Uterus (tissue), 4 donors: ENCODE results near the gene PTTG1. TPM values are rescaled to one million over a fixed set of nuclear protein-coding genes. Genes with fewer than 3 reads are reported as not detected.

Experiments used
- DNase-seq, 2 donors: peaks; one replicate each; pipeline ENCODE4 v3.0.0-alpha.2; 2019 to 2020
- H3K27ac ChIP-seq, 2 donors: fragments of 200-600 bp; sonication (generic); 1 replicate in 1 of 2; 2 replicates in 1 of 2; pipeline ENCODE4 v1.5.1; 2016 to 2018
- H3K27me3 ChIP-seq, 2 donors: fragments of 200-600 bp; sonication (generic); one replicate each; pipeline ENCODE4 v1.5.1; 2018 to 2019; ENCODE audit warnings: control low read depth in 1 of 2
- H3K36me3 ChIP-seq, 2 donors: fragments of 200-600 bp; sonication (generic); one replicate each; pipeline ENCODE4 v1.5.1; 2019; ENCODE audit warnings: control low read depth in 1 of 2
- H3K4me1 ChIP-seq, 2 donors: fragments of 200-600 bp; sonication (generic); one replicate each; pipeline ENCODE4 v1.5.1; 2018 to 2019; ENCODE audit warnings: control low read depth in 1 of 2
- H3K4me3 ChIP-seq, 2 donors: fragments of 200-600 bp; sonication (generic); 1 replicate in 1 of 2; 2 replicates in 1 of 2; pipeline ENCODE4 v1.5.1; 2018 to 2019; ENCODE audit warnings: mild to moderate bottlenecking in 1 of 2
- H3K9me3 ChIP-seq, 2 donors: fragments of 200-600 bp; sonication (generic); one replicate each; pipeline ENCODE4 v1.5.1; 2019; ENCODE audit warnings: control low read depth in 1 of 2
- CTCF ChIP-seq, 4 experiments: fragments of 200-600 bp in 2 of 4; fragments of 450-650 bp in 2 of 4; sonication (generic) in 2 of 4; IDR thresholded peaks; one replicate each; pipeline ENCODE4 v1.5.1; 2016 to 2019; ENCODE audit warnings: antibody characterized with exemption in 4 of 4, mild to moderate bottlenecking in 2 of 4, moderate library complexity in 1 of 4
- POLR2A ChIP-seq, 2 donors: fragments of 450-650 bp; IDR thresholded peaks; one replicate each; pipeline ENCODE4 v1.6.1; 2016; ENCODE audit warnings: antibody characterized with exemption in 2 of 2, mild to moderate bottlenecking in 1 of 2, moderate library complexity in 1 of 2
- intact Hi-C: fragments of 100-400 bp; cut with DNase I; formaldehyde crosslinking; loops from one replicate; pipeline ENCODE4 v1.15.1; 2023; ENCODE audit warnings: low total_unique reads
- total RNA-seq, 4 donors: library from RNA; depleted of rRNA in 3 of 4; stranded (reverse); fragments of >200 nt in 3 of 4; gene quantifications; one replicate each; pipeline versions ENCODE4 v1.1.0 to v1.2.4, GENCODE V29; 2014 to 2023
- donor health status: DM: yes; HTN: yes; CAD: no.

The PTTG1 gene
- total RNA-seq, 4 donors from 2014 or later = 2.4 to 40.0 (median 10.6) TPM; not detected in 1

- H3K27me3 ChIP-seq = no peaks in the 10 kb centered on the region
- no peak overlapping the region for H3K27ac ChIP-seq
- no peaks in the 10 kb centered on the region for H3K36me3 ChIP-seq
- TF ChIP-seq CTCF (IDR thresholded peaks at IDR 0.05) = no peak
- TF ChIP-seq POLR2A (IDR thresholded peaks at IDR 0.05) = no peak
- H3K4me1 ChIP-seq = no peaks in the 10 kb centered on the region
- H3K4me3 ChIP-seq = no peak overlapping the region
- intact Hi-C loops = no loop called here
- H3K9me3 ChIP-seq = no peaks in the 10 kb centered on the region
- DNase-seq = no peak
Measured at GRCh38 chr5:160466116-160466515, 44.5 kb downstream of the PTTG1 start.

GRCh38 chr5:160466889-160467554, 45.4 kb downstream of the PTTG1 start:
- no peak for DNase-seq
- Histone ChIP-seq H3K4me3 (no peak overlapping the region), H3K9me3 (no peaks in the 10 kb centered on the region), H3K27me3 (no peaks in the 10 kb centered on the region), H3K27ac (no peak overlapping the region), H3K36me3 (no peaks in the 10 kb centered on the region), H3K4me1 (no peaks in the 10 kb centered on the region)
- TF ChIP-seq CTCF (IDR thresholded peaks at IDR 0.05) (no peak), POLR2A (IDR thresholded peaks at IDR 0.05) (no peak)
- intact Hi-C loops = no loop called here

GRCh38 chr5:160467555-160468362, 46.1 kb downstream of the PTTG1 start:
- no peaks in the 10 kb centered on the region for H3K36me3 ChIP-seq
- H3K27me3 ChIP-seq = no peaks in the 10 kb centered on the region
- no peaks in the 10 kb centered on the region for H3K9me3 ChIP-seq
- H3K4me1 ChIP-seq = no peaks in the 10 kb centered on the region
- intact Hi-C loops = no loop called here
- peak; percentile 21 to 25 for DNase-seq
- TF ChIP-seq CTCF (IDR thresholded peaks at IDR 0.05) = no peak
- no peak for TF ChIP-seq POLR2A (IDR thresholded peaks at IDR 0.05)
- H3K27ac ChIP-seq = no peak overlapping the region
- no peak overlapping the region for H3K4me3 ChIP-seq

- no peak overlapping the region for H3K4me3 ChIP-seq
- no peak overlapping the region for H3K27ac ChIP-seq
- TF ChIP-seq CTCF (IDR thresholded peaks at IDR 0.05) (no peak), POLR2A (IDR thresholded peaks at IDR 0.05) (no peak)
- H3K27me3 ChIP-seq = no peaks in the 10 kb centered on the region
- no peak for DNase-seq
- H3K9me3 ChIP-seq = no peaks in the 10 kb centered on the region
- intact Hi-C loops = no loop called here
- no peaks in the 10 kb centered on the region for H3K36me3 ChIP-seq
- no peaks in the 10 kb centered on the region for H3K4me1 ChIP-seq
Measured at GRCh38 chr5:160468363-160468975, 46.8 kb downstream of the PTTG1 start.
